Sigmoid colon (tissue), 7 donors: ENCODE data around the gene CARD19. TPM values are rescaled to one million over a fixed set of nuclear protein-coding genes. Genes with fewer than 3 reads are reported as not detected.

Experiments used
- DNase-seq: peaks from one replicate; pipeline ENCODE4 v3.0.0-alpha.2; 2019
- H3K27ac ChIP-seq, 4 donors: fragments of 200-600 bp; sonication (generic); one replicate each; pipeline ENCODE4 v1.5.1; 2016 to 2019; ENCODE audit warnings: mild to moderate bottlenecking in 1 of 4
- H3K27me3 ChIP-seq, 3 donors: fragments of 200-600 bp; sonication (generic); one replicate each; pipeline ENCODE4 v1.5.1; 2019; ENCODE audit warnings: mild to moderate bottlenecking in 1 of 3
- H3K36me3 ChIP-seq, 4 donors: fragments of 200-600 bp; sonication (generic); one replicate each; pipeline ENCODE4 v1.5.1; 2016 to 2019
- H3K4me1 ChIP-seq, 4 donors: fragments of 200-600 bp; sonication (generic); one replicate each; pipeline ENCODE4 v1.5.1; 2017 to 2019
- H3K4me3 ChIP-seq, 4 donors: fragments of 200-600 bp; sonication (generic); one replicate each; pipeline ENCODE4 v1.5.1; 2017 to 2019; ENCODE audit warnings: mild to moderate bottlenecking in 2 of 4, moderate library complexity in 1 of 4
- H3K9me3 ChIP-seq, 4 donors: fragments of 200-600 bp in 3 of 4; sonication (generic) in 3 of 4; one replicate each; pipeline versions ENCODE4 v1.5.1 to v1.6.1; 2013 to 2019
- EP300 ChIP-seq, 4 donors: sonication (generic); formaldehyde crosslinking; IDR thresholded peaks; one replicate each; pipeline ENCODE4 v1.6.1; 2017; ENCODE audit warnings: antibody characterized with exemption in 4 of 4
- POLR2A ChIP-seq, 2 donors: fragments of 450-650 bp; IDR thresholded peaks; one replicate each; pipeline ENCODE4 v1.6.1; 2016; ENCODE audit warnings: antibody characterized with exemption in 2 of 2, mild to moderate bottlenecking in 2 of 2, moderate library complexity in 2 of 2
- POLR2AphosphoS5 ChIP-seq, 4 donors: sonication (generic); formaldehyde crosslinking; IDR thresholded peaks; one replicate each; pipeline ENCODE4 v1.6.1; 2017; ENCODE audit warnings: antibody characterized with exemption in 4 of 4
- WGBS, 2 donors: extraction: QIAGEN DNeasy Blood & Tissue Kit; methylation state at CpG; one replicate each; pipeline ENCODE4 v1.1.7; 2013; 5-methylcytosine and 5-hydroxymethylcytosine counted together
- intact Hi-C: fragments of 100-400 bp; cut with DNase I; formaldehyde crosslinking; loops from one replicate; pipeline ENCODE4 v1.15.1; 2023
- polyA plus RNA-seq, 3 donors: library from polyadenylated mRNA; stranded (reverse); fragments of 200-250 nt; gene quantifications; one replicate each; pipeline ENCODE4 v1.2.3, GENCODE V29; 2013
- total RNA-seq, 4 donors: library from RNA; depleted of rRNA; stranded (reverse); fragments of >200 nt; gene quantifications; one replicate each; pipeline ENCODE4 v1.1.0, GENCODE V29; 2016
- TF ChIP-seq, protein P1 (sequence below), 4 experiments: fragments of 450-650 bp in 3 of 4; fragments of 200-600 bp in 1 of 4; IDR thresholded peaks; one replicate each; pipeline ENCODE4 v1.5.1; 2016 to 2019; ENCODE audit warnings: antibody characterized with exemption in 4 of 4, mild to moderate bottlenecking in 3 of 4, moderate library complexity in 2 of 4
- donor health status: healthy with polysubstance abuse.
- donor health status: Bipolar disorder and iron deficiency.
- donor health status: healthy.

The CARD19 gene
- total and polyA plus RNA-seq, 7 donors: 51.2 to 88.4 (median 82.3) TPM

DNA sequence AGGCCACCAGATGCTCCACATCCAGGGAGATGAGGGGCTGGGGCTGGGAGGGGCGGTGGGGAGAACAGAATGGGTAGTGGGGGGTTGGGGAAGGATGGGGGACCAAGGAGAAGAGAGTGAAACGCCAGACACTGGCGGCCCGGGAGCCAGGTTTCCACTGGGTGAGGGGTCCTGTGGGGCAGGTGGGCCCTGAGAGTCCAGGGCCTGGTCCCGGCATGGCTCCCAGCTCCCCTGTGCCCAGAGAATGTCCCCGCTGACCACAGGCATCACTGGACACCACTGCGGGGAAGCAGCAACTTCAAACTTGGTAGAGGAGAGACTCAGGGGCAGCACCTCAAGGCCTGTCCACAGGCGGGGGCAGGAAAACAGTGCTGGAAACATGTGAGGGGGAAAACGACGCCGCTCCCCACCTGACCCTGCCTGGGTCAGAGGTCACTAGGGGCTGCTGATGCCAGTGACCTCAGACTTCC, 24.9 kb downstream of the CARD19 start:
- intact Hi-C loops: loop anchor here (1.0 kb wide), 1 partner anchor 11 kb away; no protein-coding TSS in a partner anchor
- TF ChIP-seq EP300 (IDR thresholded peaks at IDR 0.05): no peak
- TF ChIP-seq, protein P1, sequence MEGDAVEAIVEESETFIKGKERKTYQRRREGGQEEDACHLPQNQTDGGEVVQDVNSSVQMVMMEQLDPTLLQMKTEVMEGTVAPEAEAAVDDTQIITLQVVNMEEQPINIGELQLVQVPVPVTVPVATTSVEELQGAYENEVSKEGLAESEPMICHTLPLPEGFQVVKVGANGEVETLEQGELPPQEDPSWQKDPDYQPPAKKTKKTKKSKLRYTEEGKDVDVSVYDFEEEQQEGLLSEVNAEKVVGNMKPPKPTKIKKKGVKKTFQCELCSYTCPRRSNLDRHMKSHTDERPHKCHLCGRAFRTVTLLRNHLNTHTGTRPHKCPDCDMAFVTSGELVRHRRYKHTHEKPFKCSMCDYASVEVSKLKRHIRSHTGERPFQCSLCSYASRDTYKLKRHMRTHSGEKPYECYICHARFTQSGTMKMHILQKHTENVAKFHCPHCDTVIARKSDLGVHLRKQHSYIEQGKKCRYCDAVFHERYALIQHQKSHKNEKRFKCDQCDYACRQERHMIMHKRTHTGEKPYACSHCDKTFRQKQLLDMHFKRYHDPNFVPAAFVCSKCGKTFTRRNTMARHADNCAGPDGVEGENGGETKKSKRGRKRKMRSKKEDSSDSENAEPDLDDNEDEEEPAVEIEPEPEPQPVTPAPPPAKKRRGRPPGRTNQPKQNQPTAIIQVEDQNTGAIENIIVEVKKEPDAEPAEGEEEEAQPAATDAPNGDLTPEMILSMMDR (IDR thresholded peaks at IDR 0.05): no peak
- no peak for TF ChIP-seq POLR2A (IDR thresholded peaks at IDR 0.05)
- no peak for TF ChIP-seq POLR2AphosphoS5 (IDR thresholded peaks at IDR 0.05)
- Histone ChIP-seq H3K4me3 (no peak overlapping the region), H3K4me1 (peaks cover 0 to 29% (median 25%) of the 10 kb centered on the region in 4 donors), H3K36me3 (peaks cover 5 to 51% (median 20%) of the 10 kb centered on the region in 4 donors), H3K27ac (peak overlapping the region; percentile 76 to 79 (median 78)), H3K9me3 (no peaks in the 10 kb centered on the region), H3K27me3 (no peaks in the 10 kb centered on the region)
- 88 to 93% methylated on average over 11 of the region's 11 CpGs for WGBS, 2 donors
- peak; percentile 64 for DNase-seq

GRCh38 chr9:93121316-93122241, 25.6 kb downstream of the CARD19 start:
- no peak overlapping the region for H3K4me3 ChIP-seq
- 88 to 91% methylated on average over 20 of the region's 20 CpGs for WGBS, 2 donors
- H3K27me3 ChIP-seq: no peaks in the 10 kb centered on the region
- H3K36me3 ChIP-seq: peaks cover 5 to 52% (median 20%) of the 10 kb centered on the region in 4 donors
- peak; percentile 63 for DNase-seq
- TF ChIP-seq, protein P1 (IDR thresholded peaks at IDR 0.05): no peak
- TF ChIP-seq EP300 (IDR thresholded peaks at IDR 0.05) (no peak), POLR2AphosphoS5 (IDR thresholded peaks at IDR 0.05) (no peak), POLR2A (IDR thresholded peaks at IDR 0.05) (no peak)
- H3K27ac ChIP-seq: peak overlapping the region; percentile 76 to 79 (median 78)
- H3K4me1 ChIP-seq: peaks cover 0 to 36% (median 32%) of the 10 kb centered on the region in 4 donors
- intact Hi-C loops: no loop called here
- no peaks in the 10 kb centered on the region for H3K9me3 ChIP-seq

DNA sequence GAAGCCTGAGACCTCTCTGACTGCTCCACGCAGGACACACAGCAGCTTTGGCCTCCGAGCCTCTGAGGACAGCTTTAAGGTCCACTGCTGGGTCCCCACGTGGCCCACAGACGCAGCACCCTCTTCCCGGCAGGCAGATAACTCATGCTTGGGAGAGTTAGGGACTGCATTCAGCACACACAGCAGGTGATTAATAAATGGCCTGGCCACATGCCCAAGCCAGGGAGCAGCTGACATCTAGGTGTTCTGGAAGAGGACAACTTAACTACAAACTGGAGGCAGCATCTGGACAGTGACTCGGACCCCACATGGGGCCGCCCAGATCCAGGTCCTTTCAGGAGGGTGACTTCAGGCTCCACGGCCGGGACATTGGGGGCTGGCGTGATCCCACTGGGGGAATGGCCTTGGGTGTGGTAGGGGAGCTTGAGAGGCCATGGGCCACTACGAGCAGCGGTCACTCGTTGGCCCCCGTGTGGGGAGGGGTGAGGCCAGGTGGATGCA, 26.8 kb downstream of the CARD19 start:
- H3K36me3 ChIP-seq: peaks cover 5 to 52% (median 20%) of the 10 kb centered on the region in 4 donors
- DNase-seq: peak; percentile 67
- 94 to 95% methylated on average over 14 of the region's 14 CpGs for WGBS, 2 donors
- peaks cover 0 to 48% (median 44%) of the 10 kb centered on the region in 4 donors for H3K4me1 ChIP-seq
- H3K27ac ChIP-seq: no peak overlapping the region
- no peak for TF ChIP-seq POLR2A (IDR thresholded peaks at IDR 0.05)
- TF ChIP-seq EP300 (IDR thresholded peaks at IDR 0.05): no peak
- no peak for TF ChIP-seq POLR2AphosphoS5 (IDR thresholded peaks at IDR 0.05)
- TF ChIP-seq, protein P1 (IDR thresholded peaks at IDR 0.05): no peak
- no peaks in the 10 kb centered on the region for H3K27me3 ChIP-seq
- no peak overlapping the region for H3K4me3 ChIP-seq
- H3K9me3 ChIP-seq: no peaks in the 10 kb centered on the region
- intact Hi-C loops: no loop called here

GRCh38 chr9:93123561-93124283, 27.7 kb downstream of the CARD19 start:
- no peak overlapping the region for H3K4me3 ChIP-seq
- intact Hi-C loops: no loop called here
- peaks cover 0 to 58% (median 53%) of the 10 kb centered on the region in 4 donors for H3K4me1 ChIP-seq
- no peaks in the 10 kb centered on the region for H3K9me3 ChIP-seq
- H3K36me3 ChIP-seq: peaks cover 5 to 52% (median 20%) of the 10 kb centered on the region in 4 donors
- no peaks in the 10 kb centered on the region for H3K27me3 ChIP-seq
- WGBS, 2 donors: 81 to 85% methylated on average over 14 of the region's 14 CpGs
- no peak overlapping the region for H3K27ac ChIP-seq
- TF ChIP-seq, protein P1 (IDR thresholded peaks at IDR 0.05): no peak
- peak; percentile 64 for DNase-seq
